Inferior parietal cortex (tissue), 1 donor: ENCODE measurements around the gene AKT3.
"Not testable (repeated sequence)": the region's sequence is repeated elsewhere in the genome, so short reads cannot be mapped to it uniquely, and the experiment has no call there.

Source experiments
- DNase-seq: peaks from one replicate; pipeline ENCODE4 v3.0.0-alpha.2; 2016; ENCODE audit errors: extremely low spot score

The AKT3 gene

DNA sequence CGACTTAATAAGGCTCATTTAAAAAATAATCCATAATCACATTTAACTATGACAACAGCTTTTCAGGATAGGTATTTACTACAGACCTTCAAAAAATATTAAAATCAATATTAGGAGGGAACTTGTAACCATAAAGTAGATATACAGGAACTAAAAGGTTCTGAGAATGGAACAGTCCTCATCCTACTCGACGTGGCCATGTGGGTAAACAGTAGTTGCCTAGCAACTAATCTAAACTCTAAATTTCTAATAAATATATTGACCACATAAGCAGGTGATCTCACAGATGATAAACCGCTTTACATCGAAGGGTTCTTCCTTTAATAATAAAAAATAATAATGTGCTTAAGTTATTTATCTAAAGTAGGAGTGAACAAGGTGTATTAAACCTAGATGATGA is 7.9 kb downstream of the AKT3 start:
- DNase-seq = no peak

DNA sequence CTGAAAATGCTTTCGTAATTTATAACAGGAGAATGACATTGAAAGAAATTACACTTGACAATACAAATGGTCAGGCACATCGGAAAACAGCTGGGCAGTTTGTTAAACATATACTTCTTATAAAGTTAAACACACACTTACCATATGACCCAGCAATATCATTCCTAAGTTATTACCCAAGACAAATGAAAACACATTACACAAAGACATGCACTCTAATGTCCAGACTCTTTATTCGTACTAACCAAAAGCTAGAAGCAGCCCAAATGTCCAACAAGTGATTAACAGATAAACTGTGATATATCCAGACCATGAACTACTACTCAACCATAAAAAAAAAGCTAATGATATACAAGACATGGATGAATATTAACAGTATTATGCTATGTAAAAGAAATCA is 8.5 kb downstream of the AKT3 start:
- no peak for DNase-seq

DNA sequence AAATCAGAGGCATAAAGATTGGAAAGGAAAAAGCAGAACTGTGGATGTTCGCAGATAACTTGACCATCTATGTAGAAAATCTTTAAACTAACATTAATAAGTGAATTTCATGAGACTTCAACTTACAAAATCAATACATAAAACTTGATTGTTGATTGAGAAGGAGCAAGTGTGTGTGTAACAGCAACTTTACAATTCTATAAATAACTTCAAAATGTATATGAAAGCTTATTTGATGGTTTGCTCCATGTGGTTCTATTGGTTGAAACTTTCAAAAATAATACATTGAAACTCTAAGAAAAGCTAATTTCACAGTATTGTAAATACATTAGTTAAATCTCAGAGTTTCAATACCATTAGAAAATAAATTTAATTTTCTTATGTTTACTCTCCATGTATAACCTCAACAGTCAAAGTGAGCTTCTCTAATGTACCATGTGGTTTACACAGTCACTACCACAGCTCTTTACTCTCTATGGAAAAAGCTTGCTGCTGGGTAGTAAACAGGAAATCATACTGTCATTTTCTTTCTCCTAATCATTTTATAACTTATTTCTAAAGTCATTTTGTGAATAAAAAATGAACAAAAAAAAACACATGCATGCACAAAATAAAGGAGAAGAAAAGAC is 12.0 kb downstream of the AKT3 start:
- no peak for DNase-seq

DNA sequence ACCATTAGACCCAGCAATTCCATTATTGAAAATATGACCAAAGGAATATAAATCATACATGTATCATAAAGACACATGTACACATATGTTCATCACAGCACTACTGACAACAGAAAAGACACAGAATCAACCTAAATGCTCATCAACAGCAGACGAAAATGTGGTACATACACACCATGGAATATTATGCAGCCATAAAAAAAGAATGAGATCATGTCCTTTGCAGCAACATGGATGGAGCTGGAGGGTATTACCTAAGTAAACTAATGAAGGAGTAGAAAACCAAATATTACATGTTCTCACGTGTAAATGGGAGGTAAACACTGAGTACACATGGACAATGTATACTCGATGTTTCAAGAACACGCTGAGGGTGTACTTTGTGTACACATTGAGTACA is 15.9 kb downstream of the AKT3 start:
- DNase-seq = no peak

DNA sequence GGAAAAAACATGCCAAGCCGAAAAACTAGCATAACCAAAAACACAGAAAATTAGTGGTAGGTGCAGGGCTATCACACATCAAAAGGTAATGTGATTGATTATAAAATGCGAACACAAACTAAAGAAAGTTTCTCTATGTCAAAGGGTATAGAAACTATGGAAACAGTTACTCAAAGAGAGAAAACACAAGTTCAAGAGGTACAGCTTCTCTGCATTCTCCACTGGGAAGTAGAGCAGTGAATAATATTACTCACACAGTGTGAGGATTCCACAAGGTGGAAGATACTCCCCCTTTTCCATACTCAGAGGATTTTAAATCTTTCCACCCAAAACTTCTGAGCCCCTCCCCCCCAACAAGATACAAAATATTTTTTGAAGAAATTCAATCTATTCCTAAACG is 18.6 kb downstream of the AKT3 start:
- DNase-seq = no peak

DNA sequence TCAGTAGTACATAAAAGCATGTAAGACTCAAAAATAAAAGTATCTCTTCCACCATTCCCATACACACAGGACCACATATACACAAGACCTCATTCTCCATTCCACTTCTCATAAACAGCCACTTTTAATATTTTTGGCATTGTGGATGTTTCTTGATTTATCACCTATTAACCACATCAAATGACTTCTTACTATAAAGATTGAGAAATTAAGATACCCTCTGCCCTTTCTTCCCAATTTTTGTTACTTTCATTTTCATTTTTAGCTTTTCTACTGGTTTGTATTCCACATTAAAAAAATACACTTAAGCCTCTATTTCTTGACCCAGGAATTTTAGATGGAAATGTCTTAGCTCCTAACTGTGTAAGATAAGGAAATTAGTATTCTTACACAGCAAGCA is 22.8 kb downstream of the AKT3 start:
- no peak for DNase-seq

DNA sequence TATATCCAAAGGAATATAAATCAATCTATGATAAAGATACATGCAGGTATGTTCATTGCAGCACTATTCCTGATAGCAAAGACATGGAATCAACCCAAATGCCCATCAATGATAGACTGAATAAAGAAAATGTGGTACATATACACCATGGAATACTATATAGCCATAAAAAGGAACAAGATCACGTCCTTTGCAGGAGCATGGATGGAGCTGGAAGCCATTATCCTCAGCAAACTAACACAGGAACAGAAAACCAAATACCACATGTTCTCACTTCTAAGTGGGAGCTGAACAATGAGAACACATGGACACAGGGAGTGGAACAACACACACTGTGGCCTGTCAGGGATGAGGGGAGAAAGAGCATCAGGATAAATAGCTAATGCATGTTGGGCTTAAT is 25.1 kb downstream of the AKT3 start:
- not testable (repeated sequence) for DNase-seq

DNA sequence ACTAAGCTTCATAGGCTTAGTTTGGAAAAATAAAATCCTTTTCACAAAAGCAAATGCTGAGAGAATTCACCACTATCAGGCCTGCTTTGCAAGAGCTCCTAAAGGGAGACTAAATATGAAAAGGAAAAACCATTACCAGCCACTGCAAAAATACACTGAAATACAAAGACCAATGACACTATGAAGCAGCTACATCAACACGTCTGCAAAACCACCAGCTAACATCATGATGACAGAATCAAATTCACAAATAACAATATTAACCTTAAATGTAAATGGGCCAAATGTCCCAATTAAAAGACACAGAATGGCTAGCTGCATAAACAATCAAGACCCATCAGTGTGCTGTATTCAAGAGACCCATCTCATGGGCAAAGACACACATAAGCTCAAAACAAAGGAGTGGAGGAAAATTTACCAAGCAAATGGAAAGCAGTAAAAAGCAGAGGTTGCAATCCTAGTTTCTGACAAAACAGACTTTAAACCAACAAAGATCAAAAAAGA is 28.8 kb downstream of the AKT3 start:
- no peak for DNase-seq

DNA sequence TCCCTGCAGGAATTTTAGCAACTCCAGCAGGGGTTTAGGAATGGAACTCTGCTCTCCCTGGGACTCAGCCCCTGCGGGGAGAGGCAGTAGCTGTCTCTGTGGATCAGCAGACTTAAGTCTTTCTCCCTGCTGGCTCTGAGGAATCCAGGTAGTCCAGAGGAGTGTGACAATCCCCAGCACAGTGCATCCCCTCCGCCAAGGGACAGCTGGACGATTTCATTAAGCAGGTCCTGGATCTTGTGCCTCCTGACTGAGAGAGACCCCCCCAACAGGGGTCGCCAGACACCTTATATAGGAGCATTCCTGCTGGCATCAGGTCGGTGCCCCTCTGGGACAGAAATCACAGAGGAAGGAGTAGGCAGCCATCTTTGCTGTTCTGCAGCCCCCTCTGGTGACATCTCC is 30.6 kb downstream of the AKT3 start:
- DNase-seq = no peak

DNA sequence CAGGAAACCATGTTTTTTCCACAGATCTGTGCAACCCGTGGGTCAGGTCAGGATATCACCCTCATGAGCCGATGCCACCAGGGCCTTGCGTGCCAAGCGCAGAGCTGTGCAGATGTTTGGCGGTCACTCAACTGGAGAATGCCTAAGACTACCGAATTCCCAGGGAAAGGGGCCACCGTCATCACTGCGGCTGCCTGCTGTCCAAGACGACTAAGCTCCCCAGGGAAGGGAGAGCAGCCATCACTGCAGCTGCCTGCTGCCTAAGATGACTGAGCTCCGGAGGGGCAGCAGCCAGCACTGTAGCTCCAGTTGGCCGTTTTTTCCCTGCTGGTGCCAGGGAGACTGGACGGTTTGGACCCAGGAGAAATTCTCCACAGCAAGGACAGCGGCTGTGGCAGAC is 31.1 kb downstream of the AKT3 start:
- DNase-seq = no peak

DNA sequence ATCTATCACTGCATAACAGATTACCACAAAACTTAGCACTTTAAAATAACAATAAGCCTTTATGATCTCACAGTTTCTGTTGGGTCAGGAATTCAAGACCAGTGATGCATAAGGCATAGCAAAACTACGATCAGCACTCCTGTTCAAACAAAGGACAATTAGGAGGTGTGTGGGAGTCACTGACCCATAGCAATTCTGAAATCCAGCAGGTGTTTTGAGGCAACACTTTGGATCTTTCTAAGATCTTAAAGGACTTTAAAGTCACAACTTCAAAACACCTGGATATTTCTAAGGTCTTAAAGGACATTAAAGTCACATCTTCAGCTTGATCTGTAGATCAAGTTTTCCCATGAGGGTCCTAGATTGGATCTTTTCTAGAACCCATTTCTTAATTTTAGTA is 35.3 kb downstream of the AKT3 start:
- no peak for DNase-seq

DNA sequence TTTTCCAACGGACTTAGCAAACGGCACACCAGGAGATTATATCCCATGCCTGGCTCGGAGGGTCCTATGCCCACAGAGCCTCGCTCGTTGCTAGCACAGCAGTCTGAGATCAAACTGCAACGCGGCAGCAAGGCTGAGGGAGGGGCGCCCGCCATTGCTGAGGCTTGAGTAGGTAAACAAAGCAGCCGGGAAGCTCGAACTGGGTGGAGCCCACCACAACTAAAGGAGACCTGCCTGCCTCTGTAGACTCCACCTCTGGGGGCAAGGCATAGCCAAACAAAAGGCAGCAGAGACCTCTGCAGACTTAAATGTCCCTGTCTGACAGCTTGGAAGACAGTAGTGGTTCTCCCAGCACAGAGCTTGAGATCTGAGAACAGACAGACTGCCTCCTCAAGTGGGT is 42.7 kb downstream of the AKT3 start:
- not testable (repeated sequence) for DNase-seq

DNA sequence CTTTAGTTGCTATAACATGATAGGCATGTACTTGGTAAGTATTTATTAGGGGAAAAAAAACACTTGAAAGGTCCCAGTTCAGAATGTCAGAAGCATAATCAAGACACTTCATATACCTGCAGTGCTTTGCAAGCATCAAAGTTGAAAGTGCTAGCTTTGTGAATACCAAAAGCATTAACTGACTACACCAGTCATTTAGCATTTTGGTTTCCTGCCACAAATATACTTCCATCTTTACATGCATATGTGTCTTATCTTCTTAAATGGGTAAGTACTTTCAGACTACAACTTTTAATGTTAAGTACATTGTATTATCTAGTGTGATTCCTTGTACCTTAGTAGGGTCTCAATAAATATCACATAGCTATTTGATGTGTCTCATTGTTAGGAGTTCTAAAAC is 43.7 kb downstream of the AKT3 start:
- no peak for DNase-seq

DNA sequence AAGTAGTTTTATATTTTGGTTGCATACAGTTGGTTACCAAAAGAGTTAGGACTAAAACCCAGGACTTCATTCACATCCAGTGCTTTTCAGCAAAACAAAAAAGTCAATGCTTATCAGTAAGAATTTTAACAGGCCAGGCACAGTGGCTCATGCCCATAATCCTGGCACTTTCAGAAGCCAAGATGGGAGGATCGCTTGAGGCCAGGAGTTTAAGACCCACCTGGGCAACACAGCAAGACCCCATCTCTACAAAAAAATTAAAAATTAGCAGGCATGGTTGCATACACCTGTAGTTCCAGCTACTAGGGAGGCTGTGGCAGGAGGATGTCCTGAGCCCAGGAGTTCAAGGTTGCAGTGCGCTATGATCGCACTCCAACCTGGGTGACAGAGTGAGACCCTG is 47.3 kb downstream of the AKT3 start:
- no peak for DNase-seq

DNA sequence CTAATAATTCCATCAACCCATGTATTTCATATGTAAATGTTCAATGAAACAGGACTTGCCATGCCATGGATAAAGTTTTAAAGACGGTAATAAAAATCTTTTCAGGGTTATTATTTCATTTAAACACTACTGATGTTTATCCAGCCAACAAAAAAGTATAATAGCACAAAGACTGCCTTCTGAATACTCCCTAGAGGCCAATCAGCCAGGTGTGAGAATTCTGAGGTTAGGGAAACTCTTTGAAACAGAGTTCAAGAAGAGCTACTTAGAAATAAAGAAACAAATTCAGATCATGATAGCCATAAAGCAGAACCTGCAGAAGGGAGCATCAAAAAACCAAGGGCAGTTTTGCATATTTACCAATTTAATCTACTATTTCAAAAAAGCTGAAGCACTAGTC is 48.7 kb downstream of the AKT3 start:
- DNase-seq = no peak

DNA sequence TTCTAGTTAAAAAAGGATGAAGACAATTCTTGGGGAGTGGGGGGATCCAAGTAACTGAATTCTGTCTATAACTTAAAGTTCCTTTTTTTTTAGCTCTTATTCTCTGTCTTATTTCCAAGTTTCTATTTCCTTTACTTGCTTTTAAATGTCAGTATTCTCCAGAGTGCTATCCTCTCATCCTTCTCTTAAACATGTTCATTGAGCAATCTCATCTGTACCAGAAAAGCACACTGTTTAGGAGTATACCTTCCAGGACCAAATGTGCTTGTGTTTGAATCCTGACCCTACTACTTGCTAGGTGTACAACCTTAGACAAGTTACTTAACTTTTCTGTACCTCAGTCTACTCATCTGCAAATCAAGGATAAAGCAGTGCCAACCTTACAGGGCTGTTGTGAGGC is 50.1 kb downstream of the AKT3 start:
- DNase-seq = no peak

DNA sequence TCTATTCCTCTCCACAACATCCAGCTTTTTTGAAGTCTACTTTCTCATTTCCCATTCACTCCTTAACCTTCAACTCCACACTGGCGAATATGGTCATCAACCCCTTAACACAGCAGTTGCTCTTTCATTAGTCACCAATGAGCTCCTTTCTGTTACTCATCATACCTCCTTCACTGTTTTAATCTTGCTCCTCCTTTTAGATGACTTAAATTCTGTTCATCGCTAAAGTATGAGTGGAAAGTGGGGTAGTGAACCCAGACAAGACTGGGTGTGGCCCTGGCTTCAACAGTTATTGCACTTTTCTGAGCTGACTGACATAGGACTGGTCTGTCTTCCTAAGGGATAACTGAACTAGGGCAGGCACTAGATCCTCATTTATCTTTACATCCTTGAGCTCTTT is 51.3 kb downstream of the AKT3 start:
- DNase-seq = no peak

DNA sequence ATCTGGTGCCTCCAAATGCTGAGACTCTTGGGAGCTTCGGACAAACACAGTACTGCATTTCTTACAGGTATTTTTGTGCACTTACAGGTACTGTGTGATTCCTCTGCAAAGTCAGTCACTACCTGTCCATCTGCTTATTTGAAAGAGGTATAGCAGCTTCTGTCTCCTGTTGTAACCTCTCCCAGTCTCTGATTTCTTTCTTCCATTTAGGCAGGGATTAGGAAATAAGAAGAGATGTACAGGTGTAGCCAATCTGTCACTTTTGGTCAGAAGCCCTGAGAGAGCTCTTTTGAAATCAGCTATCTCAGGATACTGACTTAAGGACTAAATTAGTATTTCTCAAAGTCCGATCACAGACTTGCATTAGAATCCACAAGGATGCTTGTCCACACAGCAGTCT is 54.0 kb downstream of the AKT3 start:
- DNase-seq = no peak

DNA sequence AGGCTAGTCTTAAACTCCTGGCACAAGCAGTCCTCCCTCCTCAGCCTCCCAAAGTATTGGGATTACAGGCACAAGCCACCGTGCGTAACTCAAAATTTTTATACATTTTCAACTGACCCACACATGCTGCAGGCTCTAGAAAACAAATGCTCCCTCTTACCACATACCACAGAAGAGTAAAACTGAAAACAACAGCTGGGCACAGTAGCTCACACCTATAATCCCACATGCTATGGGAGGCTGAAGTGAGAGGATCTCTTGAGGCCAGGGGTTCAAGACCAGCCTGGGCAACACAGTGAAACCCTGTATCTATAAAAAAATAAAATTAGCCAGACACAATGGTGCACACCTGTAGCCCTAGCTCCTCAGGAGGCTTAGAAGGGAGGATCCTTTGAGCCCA is 56.7 kb downstream of the AKT3 start:
- no peak for DNase-seq

DNA sequence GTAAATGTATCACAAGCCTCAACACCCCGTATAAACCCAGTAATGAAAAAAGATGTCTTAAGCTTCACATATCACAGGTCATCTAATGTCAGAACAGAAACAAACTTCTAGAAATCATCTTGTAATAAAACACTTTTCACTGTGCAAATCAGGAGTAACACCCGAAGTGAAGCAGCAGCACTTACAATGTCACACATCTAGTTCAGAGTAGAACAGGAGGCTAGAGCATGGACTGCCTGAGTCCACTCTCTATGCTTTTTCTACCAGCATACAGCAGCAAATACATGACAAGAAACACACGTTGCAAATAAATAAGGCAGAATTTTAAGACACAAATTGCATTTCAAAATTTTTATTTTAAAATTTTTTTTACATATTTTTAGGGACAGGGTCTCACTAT is 57.2 kb downstream of the AKT3 start:
- DNase-seq = no peak

DNA sequence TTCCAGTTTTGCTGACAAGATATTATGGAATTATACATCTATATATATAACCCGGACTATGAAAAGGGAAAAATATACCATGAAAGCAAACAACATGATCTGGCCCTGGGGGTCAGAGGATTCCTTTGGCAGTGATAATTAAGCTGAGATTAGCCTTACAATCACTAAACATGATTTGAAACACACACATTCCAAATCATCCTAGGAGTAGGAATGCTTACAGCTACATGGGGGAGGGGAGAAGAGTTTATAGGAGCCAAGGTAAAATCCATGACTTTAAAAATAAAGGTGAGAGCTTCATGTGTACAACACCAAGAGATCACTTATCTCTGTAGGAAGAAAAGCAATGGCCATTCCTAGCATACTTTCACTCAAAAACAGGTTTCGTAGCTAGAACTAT is 57.6 kb downstream of the AKT3 start:
- DNase-seq = no peak

DNA sequence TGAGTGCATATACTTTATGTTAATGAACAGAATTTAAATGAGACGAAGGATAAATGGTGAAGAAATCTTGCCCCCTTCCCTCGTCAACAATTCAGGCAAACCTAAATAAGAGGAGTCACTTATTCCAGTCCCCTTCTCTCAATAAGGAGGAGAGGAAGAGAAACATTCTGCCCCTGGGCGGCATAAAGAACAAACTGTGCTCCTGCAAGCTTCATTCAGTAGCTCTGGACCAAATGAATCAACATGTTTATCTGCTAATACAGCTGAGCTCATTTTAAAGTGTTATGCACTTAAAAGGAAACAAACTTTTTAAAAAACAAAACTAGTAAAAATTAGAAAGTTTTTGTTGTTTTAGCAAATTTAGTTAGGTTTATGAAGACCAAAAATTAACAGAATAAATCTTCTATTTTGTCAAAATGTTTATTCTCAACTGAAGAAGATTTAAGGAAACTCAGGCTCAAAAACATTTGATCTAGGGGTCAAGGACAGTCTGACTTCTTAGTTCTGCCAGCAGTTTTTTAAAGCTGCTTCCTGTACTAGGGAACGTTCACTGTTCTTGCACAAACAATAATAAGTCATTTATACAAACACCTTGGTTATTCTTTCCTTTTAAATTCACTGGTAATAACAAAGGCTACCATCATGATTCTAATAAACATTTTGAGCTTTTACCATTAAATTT is 58.3 kb downstream of the AKT3 start:
- DNase-seq = peak; percentile 38

DNA sequence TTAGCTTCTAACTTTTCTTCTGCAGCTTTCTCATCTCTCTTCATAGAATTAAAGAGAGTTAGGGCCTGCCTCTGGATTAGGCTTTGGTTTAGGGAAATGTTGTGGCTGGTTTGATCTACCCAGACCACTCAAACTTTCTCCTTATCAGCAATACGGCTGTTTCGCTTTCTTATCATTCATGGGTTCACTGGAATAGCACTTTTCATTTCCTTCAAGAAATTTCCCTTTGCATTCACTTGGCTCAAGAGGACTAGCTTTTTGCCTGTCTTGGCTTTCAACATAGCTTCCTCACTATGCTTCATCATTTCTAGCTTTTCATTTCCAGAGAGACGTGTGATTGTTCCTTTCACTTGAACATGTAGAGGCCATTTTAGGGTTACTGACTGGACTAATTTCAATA is 59.6 kb downstream of the AKT3 start:
- no peak for DNase-seq

DNA sequence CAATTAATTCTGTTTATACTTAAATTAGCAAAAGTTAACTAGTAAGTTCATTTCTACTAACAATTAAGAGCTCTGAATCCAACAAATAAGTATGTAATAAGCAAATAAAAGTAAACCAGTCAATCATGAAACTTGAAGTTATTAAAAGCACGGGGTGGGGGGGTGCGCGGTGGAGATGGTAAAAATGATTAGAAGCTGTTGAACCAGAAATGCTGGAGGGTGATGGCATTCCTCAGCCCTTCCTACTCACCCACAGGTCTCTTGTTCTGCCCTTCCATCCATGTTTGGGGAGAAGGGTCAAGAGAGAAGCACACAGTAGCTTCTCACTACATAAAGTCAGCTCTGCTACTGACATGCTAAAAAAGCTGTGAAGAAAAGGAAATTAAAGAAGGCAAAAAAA is 63.5 kb downstream of the AKT3 start:
- DNase-seq = no peak
